SK-N-MC (cell line): ENCODE measurements around the gene SMYD2.

Source experiments
- EZH2 ChIP-seq: fragments of 200-600 bp; sonication (generic); IDR thresholded peaks from one replicate; pipeline ENCODE4 v1.6.1; 2017; ENCODE audit warnings: antibody characterized with exemption
- POLR2AphosphoS5 ChIP-seq: IDR thresholded peaks from 2 replicates; pipeline ENCODE4 v1.6.1; 2012; ENCODE audit warnings: mild to moderate bottlenecking, low read depth, low read length, borderline replicate concordance

GRCh38 chr1:214281720-214282629, 1.0 kb downstream of the SMYD2 start:
- TF ChIP-seq EZH2, result no peak
- no peak for TF ChIP-seq POLR2AphosphoS5
